HG02571 (cell line): ENCODE data around the gene WNT3A.

Experiments used
- ATAC-seq: cut with Tn5 transposase; IDR thresholded peaks from one replicate; pipeline ENCODE4 v1.9.1; 2021; ENCODE audit warnings: mild to moderate bottlenecking, moderate library complexity; ENCODE audit not compliant: unreplicated experiment

The WNT3A gene

GRCh38 chr1:227999056-227999930 is 7.5 kb upstream of the WNT3A start:
- ATAC-seq: peak; percentile 82

GRCh38 chr1:228000416-228000815 is 6.4 kb upstream of the WNT3A start:
- no peak for ATAC-seq

- no peak for ATAC-seq
These were observed 5.8 kb upstream of the WNT3A start for GRCh38 chr1:228000836-228001563.

GRCh38 chr1:228001738-228002535 is 4.9 kb upstream of the WNT3A start:
- no peak for ATAC-seq

- ATAC-seq: no peak
These were observed 4.0 kb upstream of the WNT3A start for GRCh38 chr1:228002792-228003191.

- no peak for ATAC-seq
These were observed 3.1 kb upstream of the WNT3A start for GRCh38 chr1:228003461-228004330.

- ATAC-seq: no peak
These were observed 2.4 kb upstream of the WNT3A start for GRCh38 chr1:228004331-228004855.

- ATAC-seq: no peak
These were observed 1.8 kb upstream of the WNT3A start for GRCh38 chr1:228004856-228005462.

GRCh38 chr1:228005511-228006033 is 1.2 kb upstream of the WNT3A start:
- no peak for ATAC-seq

GRCh38 chr1:228006034-228006785 is 588 bp upstream of the WNT3A start:
- no peak for ATAC-seq

- no peak for ATAC-seq
These were observed 427 bp downstream of the WNT3A start for GRCh38 chr1:228007049-228007800.

GRCh38 chr1:228007801-228008341 is 1.1 kb downstream of the WNT3A start:
- ATAC-seq: no peak

GRCh38 chr1:228008391-228009115 is 1.8 kb downstream of the WNT3A start:
- no peak for ATAC-seq

GRCh38 chr1:228009116-228009827 is 2.5 kb downstream of the WNT3A start:
- no peak for ATAC-seq

- ATAC-seq: no peak
These were observed 3.3 kb downstream of the WNT3A start for GRCh38 chr1:228009828-228010775.
